Activated T-cell treated with anti-CD3 and anti-CD28 coated beads for 24 hours (primary cell): ENCODE data around the gene MCC.
"Not testable (repeated sequence)": the region's sequence is repeated elsewhere in the genome, so short reads cannot be mapped to it uniquely, and the experiment has no call there.

Source experiments
- DNase-seq: peaks from one replicate; pipeline ENCODE4 v3.0.0-alpha.2; 2020; ENCODE audit warnings: low read depth

Gene MCC

DNA sequence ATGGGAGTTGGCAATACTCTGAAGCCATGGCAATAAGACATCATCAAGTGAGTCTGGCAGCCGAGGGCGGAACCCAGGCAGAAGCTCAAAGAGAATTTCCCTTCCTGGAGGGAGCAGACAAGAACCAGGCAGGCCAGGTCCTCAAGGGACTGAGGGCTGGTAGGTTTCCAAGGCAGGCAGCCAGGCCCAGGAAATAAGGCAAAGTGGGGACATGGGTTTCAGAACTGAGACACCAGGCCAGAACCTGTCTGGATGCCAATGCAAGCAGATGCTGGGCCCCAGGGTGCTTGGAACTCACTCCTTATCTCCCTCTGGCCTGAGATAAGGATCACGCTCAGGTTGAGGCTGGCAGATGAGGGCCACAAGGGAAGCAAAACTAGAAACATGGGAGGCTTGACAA is 62.3 kb downstream of the MCC start:
- DNase-seq, result no peak

DNA sequence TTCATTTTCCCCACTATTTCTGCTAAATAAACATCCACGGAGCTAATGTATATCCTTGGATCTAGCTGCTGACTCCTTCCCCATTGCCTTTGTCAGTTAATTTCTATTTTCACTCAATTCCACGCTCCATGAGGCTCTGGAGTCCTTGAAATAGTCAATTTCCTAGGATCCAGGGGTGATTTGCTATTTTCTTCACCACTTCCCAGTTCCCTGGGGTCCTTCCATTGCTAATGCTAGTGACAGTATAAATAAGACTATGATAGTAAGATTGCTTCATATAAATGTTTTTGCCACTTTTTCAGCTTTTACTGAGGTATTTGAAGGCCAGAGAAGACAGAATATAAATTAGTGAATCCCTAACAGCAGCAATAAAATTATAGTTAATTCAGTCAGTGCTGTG is 66.6 kb downstream of the MCC start:
- DNase-seq, result no peak

- no peak for DNase-seq
These were observed 82.7 kb downstream of the MCC start for GRCh38 chr5:113405530-113405929.

DNA sequence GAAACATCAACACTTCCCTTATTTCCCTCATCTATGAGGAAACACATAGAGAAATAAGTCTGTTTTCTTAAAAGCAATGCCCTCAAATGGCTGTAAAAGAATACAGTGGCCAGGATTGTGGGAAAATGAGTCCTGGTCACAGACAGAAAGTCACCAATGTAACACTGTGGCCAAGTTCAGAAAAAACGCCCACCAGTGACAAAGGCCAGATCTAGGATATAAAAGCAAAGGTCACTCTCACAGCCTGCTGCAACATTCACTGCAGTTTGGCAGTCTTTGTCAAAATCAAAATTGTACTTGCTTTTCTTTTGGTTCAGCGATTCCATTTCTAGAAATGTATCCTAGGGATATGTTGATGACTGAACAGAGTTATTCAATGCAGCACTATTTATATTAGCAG is 84.0 kb downstream of the MCC start:
- DNase-seq, result no peak

DNA sequence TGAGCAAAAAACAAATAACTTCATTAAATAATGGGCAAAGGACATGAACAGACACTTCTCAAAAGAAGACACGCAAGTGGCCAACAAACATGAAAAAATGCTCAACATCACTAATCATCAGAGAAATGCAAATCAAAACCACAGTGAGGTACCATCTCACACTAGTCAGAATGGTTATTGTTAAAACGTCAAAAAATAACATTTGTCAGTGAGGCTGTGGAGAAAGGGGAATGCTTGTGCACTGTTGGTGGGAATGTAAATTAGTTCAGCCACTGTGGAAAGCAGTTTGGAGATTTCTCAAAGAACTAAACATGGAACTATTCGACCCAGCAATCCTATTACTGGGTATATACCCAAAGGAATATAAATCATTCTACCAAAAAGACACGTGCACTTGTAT is 90.3 kb downstream of the MCC start:
- DNase-seq, result not testable (repeated sequence)

GRCh38 chr5:113397046-113397445 is 91.2 kb downstream of the MCC start:
- DNase-seq, result no peak

GRCh38 chr5:113394658-113395057 is 93.6 kb downstream of the MCC start:
- DNase-seq, result no peak

- no peak for DNase-seq
These were observed 98.0 kb downstream of the MCC start for GRCh38 chr5:113390224-113390623.

GRCh38 chr5:113389116-113389515 is 99.1 kb downstream of the MCC start:
- DNase-seq, result no peak

- no peak for DNase-seq
These were observed 100.4 kb downstream of the MCC start for GRCh38 chr5:113387844-113388243.

- DNase-seq, result no peak
These were observed 103.4 kb downstream of the MCC start for GRCh38 chr5:113384782-113385285.

DNA sequence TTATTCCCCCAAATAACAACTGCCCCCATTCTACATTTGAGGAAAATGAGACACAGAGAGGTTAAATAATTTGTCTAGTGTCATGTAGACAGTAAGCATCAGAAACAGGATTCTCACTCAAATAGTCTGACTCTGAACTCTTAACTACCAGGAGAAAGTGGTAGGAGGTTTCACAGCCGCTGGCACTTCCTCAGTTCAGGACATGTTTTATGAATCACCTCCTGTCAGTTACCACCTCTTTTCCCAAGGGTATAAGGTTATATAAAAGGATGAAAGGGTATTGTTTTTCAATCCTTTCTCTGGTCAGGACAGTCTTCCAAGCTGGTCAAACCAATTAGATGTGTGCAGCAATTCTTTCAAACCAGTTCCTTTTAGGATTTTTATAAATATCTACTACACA is 105.5 kb downstream of the MCC start:
- no peak for DNase-seq

DNA sequence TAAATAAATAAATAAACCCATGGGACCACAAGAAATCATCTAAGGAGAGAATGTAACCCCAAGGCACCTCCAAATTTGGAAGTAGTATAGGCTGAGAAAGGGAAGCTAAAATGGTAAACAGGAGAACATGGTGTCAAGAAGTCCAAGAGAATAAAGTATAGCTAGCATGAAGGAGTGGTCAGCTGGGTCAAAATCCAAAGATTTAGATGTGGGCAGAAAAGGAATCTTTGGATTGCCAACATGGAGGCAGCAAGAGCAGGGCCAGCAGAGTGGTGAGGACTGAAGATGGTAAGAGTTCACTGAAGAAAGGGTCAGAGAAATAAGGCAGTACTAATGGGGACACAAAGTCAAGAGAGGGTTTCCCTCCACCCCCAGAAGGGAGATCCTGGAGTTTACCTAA is 106.5 kb downstream of the MCC start:
- DNase-seq, result no peak

- no peak for DNase-seq
These were observed 107.4 kb downstream of the MCC start for GRCh38 chr5:113380807-113381326.

DNA sequence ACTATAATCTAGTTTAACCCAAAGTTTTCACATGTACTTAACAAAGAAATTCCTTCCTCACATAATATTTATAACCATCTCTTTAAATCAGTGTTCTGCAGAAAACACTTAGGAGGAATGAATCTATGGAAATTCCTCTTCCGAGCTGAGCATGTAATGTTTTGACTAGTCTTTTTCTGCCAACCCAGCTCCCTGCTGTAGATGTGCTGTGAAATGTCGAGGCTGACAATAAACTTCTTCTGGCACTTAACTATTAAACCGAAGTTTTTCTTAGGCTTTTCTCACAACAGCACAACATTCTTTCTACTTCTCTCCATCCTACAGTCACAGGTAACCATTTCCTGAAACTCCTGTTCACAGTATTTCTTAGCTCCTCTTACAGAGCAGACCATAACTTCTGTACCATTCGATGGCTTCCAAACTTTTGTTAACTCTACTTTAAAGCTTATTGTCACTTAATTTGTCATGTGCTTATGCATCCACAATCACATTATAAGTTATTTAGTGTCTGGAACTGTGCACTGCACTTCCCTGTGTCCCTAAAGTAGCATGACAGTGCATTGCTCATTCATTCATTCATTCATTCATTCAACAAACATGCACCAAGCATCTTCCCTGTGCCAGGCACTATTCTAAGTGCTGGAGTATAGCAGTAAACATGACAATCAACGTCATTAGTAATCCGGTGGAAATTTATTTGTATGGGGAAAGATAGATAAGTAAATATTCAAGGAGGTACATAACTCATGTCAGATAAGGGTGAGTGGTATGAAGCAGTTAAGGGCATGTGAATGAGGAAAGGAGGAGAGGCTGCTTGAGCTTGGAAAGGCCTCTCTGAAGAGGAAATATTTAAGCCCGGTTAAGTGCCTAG is 108.1 kb downstream of the MCC start:
- DNase-seq, result no peak

- peak; percentile 45 for DNase-seq
These were observed 109.2 kb downstream of the MCC start for GRCh38 chr5:113378959-113379541.

GRCh38 chr5:113378514-113378913 is 109.7 kb downstream of the MCC start:
- no peak for DNase-seq

DNA sequence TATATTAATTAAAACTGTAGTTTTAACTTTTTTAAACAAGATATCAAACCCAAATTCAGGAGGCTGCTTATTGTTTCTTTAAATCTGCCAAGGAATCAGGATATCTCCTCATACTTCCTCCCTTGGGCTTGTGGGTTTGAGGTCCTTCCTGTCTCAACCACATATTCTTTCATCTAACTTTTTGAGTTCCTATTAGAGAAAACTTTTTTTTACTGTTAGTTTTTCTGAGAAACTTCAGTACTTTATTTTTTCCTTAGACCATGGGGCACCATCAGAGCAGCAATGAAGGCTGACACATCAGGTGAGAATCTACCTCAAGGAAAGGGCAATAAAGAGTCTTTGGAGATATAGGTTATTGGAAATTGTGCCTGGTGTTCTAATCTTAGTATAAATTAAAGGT is 110.2 kb downstream of the MCC start:
- no peak for DNase-seq

DNA sequence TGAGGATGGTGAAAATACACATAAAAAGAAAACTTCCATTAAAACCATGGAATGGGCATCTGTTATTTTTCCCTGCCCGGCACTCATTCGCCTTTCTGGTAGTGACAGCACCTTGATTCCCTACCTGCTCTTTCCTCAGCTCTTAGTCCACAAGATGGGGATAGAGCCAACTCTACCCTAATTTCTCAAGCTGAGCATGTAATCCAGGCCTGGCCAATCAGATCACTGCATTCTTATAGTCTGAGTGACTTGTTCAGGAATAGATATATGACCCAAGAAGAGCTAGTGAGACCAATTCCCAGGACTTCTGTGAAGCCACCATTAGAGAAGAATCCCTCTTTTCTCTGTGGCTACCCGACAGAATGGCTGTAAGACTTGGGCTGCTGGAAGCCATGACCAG is 111.6 kb downstream of the MCC start:
- no peak for DNase-seq

- no peak for DNase-seq
These were observed 112.7 kb downstream of the MCC start for GRCh38 chr5:113375480-113376060.

DNA sequence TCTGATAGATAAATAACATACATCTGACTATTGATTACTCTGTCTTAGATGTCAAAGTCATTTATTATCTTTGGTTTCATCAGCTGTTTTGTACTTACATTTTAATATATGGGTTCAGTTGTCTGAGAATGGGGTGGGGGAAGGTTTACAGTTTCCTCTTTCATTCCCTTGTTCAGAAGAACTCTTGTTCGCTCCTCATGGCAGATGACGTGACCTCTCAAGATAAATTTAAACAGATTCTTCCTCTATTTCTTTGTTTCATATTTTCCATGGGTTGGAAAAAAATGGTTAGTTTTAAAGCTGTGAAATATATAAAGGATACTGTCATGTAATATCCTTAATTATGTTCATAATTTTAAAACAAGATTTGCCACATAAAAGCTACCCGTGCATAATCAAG is 114.8 kb downstream of the MCC start:
- no peak for DNase-seq

DNA sequence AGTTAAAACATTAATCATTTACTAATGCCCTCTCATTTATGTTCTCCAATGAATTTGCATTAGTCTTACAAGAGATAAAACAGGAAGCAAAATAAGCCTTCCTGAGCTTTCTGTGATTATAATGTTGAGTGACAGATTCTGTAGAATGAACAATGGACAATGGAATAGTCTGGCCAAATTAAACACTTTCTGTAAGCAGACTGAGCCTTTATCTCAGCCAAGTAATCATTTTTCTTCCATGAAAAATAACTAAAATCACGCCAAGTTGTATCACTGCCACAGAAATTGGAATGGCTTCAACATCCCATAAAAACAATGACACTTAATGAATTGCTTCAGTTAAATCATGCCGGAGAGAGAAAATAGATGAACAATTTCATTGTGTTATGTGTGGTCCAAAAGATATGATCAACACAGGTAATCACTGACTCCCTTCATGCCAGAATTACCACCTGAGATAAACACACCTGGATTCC is 116.5 kb downstream of the MCC start:
- no peak for DNase-seq

GRCh38 chr5:113367586-113367985 is 120.7 kb downstream of the MCC start:
- DNase-seq, result no peak
